ENCODE measurements around the gene AGRN.
"Not testable (repeated sequence)": the region's sequence is repeated elsewhere in the genome, so short reads cannot be mapped to it uniquely, and the experiment has no call there.

AGRN gene

GRCh38 chr1:975896-976683 is 43.8 kb upstream of the AGRN start:
- Histone ChIP-seq H3K9me3 (ENCODE audit: control insufficient read depth in 1 of 2, low read length in 2 of 2) (no peaks in the 10 kb centered on the region), H3K36me3 (ENCODE audit: control insufficient read depth in 1 of 2, insufficient read depth in 2 of 2, low read length in 2 of 2) (no peaks in the 10 kb centered on the region), H3K4me1 (ENCODE audit: control insufficient read depth in 1 of 2, insufficient read depth in 2 of 2, low read length in 2 of 2) (peaks cover 0 to 7% of the 10 kb centered on the region in 2 donors), H3K27ac (ENCODE audit: low read length) (no peak overlapping the region), H3K4me3 (ENCODE audit: low read depth in 1 of 2, low read length in 2 of 2) (peak overlapping the region in 1 of 2 donors; percentile 51), H3K27me3 (ENCODE audit: low read depth, low read length) (no peaks in the 10 kb centered on the region)

- H3K27ac ChIP-seq (ENCODE audit: low read length); H3K4me3 ChIP-seq (ENCODE audit: low read depth in 1 of 2, low read length in 2 of 2); H3K27me3 ChIP-seq (ENCODE audit: low read depth, low read length); H3K4me1 ChIP-seq (ENCODE audit: control insufficient read depth in 1 of 2, insufficient read depth in 2 of 2, low read length in 2 of 2); H3K9me3 ChIP-seq (ENCODE audit: control insufficient read depth in 1 of 2, low read length in 2 of 2); H3K36me3 ChIP-seq (ENCODE audit: control insufficient read depth in 1 of 2, insufficient read depth in 2 of 2, low read length in 2 of 2): not testable (repeated sequence)
Measured at GRCh38 chr1:976791-977190, 43.1 kb upstream of the AGRN start.

GRCh38 chr1:978069-978834 is 41.7 kb upstream of the AGRN start:
- H3K4me1 ChIP-seq (ENCODE audit: control insufficient read depth in 1 of 2, insufficient read depth in 2 of 2, low read length in 2 of 2): peaks cover 0 to 7% of the 10 kb centered on the region in 2 donors
- no peak overlapping the region for H3K4me3 ChIP-seq (ENCODE audit: low read depth in 1 of 2, low read length in 2 of 2)
- no peaks in the 10 kb centered on the region for H3K27me3 ChIP-seq (ENCODE audit: low read depth, low read length)
- H3K9me3 ChIP-seq (ENCODE audit: control insufficient read depth in 1 of 2, low read length in 2 of 2): no peaks in the 10 kb centered on the region
- no peak overlapping the region for H3K27ac ChIP-seq (ENCODE audit: low read length)
- no peaks in the 10 kb centered on the region for H3K36me3 ChIP-seq (ENCODE audit: control insufficient read depth in 1 of 2, insufficient read depth in 2 of 2, low read length in 2 of 2)

- Histone ChIP-seq H3K4me3 (ENCODE audit: low read depth in 1 of 2, low read length in 2 of 2) (no peak overlapping the region), H3K4me1 (ENCODE audit: control insufficient read depth in 1 of 2, insufficient read depth in 2 of 2, low read length in 2 of 2) (peaks cover 0 to 11% of the 10 kb centered on the region in 2 donors), H3K27me3 (ENCODE audit: low read depth, low read length) (no peaks in the 10 kb centered on the region), H3K27ac (ENCODE audit: low read length) (no peak overlapping the region), H3K36me3 (ENCODE audit: control insufficient read depth in 1 of 2, insufficient read depth in 2 of 2, low read length in 2 of 2) (no peaks in the 10 kb centered on the region), H3K9me3 (ENCODE audit: control insufficient read depth in 1 of 2, low read length in 2 of 2) (no peaks in the 10 kb centered on the region)
Measured at GRCh38 chr1:978835-979743, 40.8 kb upstream of the AGRN start.

- Histone ChIP-seq H3K27me3 (ENCODE audit: low read depth, low read length) (no peaks in the 10 kb centered on the region), H3K27ac (ENCODE audit: low read length) (no peak overlapping the region), H3K4me1 (ENCODE audit: control insufficient read depth in 1 of 2, insufficient read depth in 2 of 2, low read length in 2 of 2) (peaks cover 0 to 14% of the 10 kb centered on the region in 2 donors), H3K9me3 (ENCODE audit: control insufficient read depth in 1 of 2, low read length in 2 of 2) (no peaks in the 10 kb centered on the region), H3K36me3 (ENCODE audit: control insufficient read depth in 1 of 2, insufficient read depth in 2 of 2, low read length in 2 of 2) (no peaks in the 10 kb centered on the region), H3K4me3 (ENCODE audit: low read depth in 1 of 2, low read length in 2 of 2) (no peak overlapping the region)
Measured at GRCh38 chr1:979744-980072, 40.2 kb upstream of the AGRN start.

GRCh38 chr1:980137-980571 is 39.8 kb upstream of the AGRN start:
- Histone ChIP-seq H3K4me3 (ENCODE audit: low read depth in 1 of 2, low read length in 2 of 2) (no peak overlapping the region), H3K27me3 (ENCODE audit: low read depth, low read length) (peaks cover under 1% of the 10 kb centered on the region), H3K27ac (ENCODE audit: low read length) (no peak overlapping the region), H3K9me3 (ENCODE audit: control insufficient read depth in 1 of 2, low read length in 2 of 2) (no peaks in the 10 kb centered on the region), H3K36me3 (ENCODE audit: control insufficient read depth in 1 of 2, insufficient read depth in 2 of 2, low read length in 2 of 2) (no peaks in the 10 kb centered on the region), H3K4me1 (ENCODE audit: control insufficient read depth in 1 of 2, insufficient read depth in 2 of 2, low read length in 2 of 2) (peaks cover 0 to 14% of the 10 kb centered on the region in 2 donors)

- no peaks in the 10 kb centered on the region for H3K36me3 ChIP-seq (ENCODE audit: control insufficient read depth in 1 of 2, insufficient read depth in 2 of 2, low read length in 2 of 2)
- H3K9me3 ChIP-seq (ENCODE audit: control insufficient read depth in 1 of 2, low read length in 2 of 2): no peaks in the 10 kb centered on the region
- peaks cover 5% of the 10 kb centered on the region for H3K27me3 ChIP-seq (ENCODE audit: low read depth, low read length)
- H3K27ac ChIP-seq (ENCODE audit: low read length): no peak overlapping the region
- H3K4me3 ChIP-seq (ENCODE audit: low read depth in 1 of 2, low read length in 2 of 2): no peak overlapping the region
- H3K4me1 ChIP-seq (ENCODE audit: control insufficient read depth in 1 of 2, insufficient read depth in 2 of 2, low read length in 2 of 2): peaks cover 0 to 12% of the 10 kb centered on the region in 2 donors
Measured at GRCh38 chr1:980602-981395, 39.1 kb upstream of the AGRN start.

- Histone ChIP-seq H3K9me3 (ENCODE audit: control insufficient read depth in 1 of 2, low read length in 2 of 2) (no peaks in the 10 kb centered on the region), H3K4me3 (ENCODE audit: low read depth in 1 of 2, low read length in 2 of 2) (no peak overlapping the region), H3K27ac (ENCODE audit: low read length) (no peak overlapping the region), H3K27me3 (ENCODE audit: low read depth, low read length) (peaks cover 5% of the 10 kb centered on the region), H3K36me3 (ENCODE audit: control insufficient read depth in 1 of 2, insufficient read depth in 2 of 2, low read length in 2 of 2) (no peaks in the 10 kb centered on the region), H3K4me1 (ENCODE audit: control insufficient read depth in 1 of 2, insufficient read depth in 2 of 2, low read length in 2 of 2) (peaks cover 0 to 6% of the 10 kb centered on the region in 2 donors)
Measured at GRCh38 chr1:981491-981954, 38.4 kb upstream of the AGRN start.

- H3K4me1 ChIP-seq (ENCODE audit: control insufficient read depth in 1 of 2, insufficient read depth in 2 of 2, low read length in 2 of 2): peaks cover 0 to 6% of the 10 kb centered on the region in 2 donors
- no peak within 1 kb of the TSS for H3K27ac ChIP-seq (ENCODE audit: low read length)
- H3K4me3 ChIP-seq (ENCODE audit: low read depth in 1 of 2, low read length in 2 of 2): no peak within 1 kb of the TSS
- no peaks in the 10 kb centered on the region for H3K9me3 ChIP-seq (ENCODE audit: control insufficient read depth in 1 of 2, low read length in 2 of 2)
- H3K36me3 ChIP-seq (ENCODE audit: control insufficient read depth in 1 of 2, insufficient read depth in 2 of 2, low read length in 2 of 2): no peaks in the 10 kb centered on the region
- H3K27me3 ChIP-seq (ENCODE audit: low read depth, low read length): peaks cover 5% of the 10 kb centered on the region
Measured at GRCh38 chr1:981955-982558, 37.9 kb upstream of the AGRN start, which contains the start of gene PERM1. Gene PERM1 (minus strand): TSS chr1:982093. CDS start chr1:981029, 1,064 bp downstream.

GRCh38 chr1:982765-983436 is 37.0 kb upstream of the AGRN start:
- no peaks in the 10 kb centered on the region for H3K36me3 ChIP-seq (ENCODE audit: control insufficient read depth in 1 of 2, insufficient read depth in 2 of 2, low read length in 2 of 2)
- H3K4me3 ChIP-seq (ENCODE audit: low read depth in 1 of 2, low read length in 2 of 2): no peak overlapping the region
- no peak overlapping the region for H3K27ac ChIP-seq (ENCODE audit: low read length)
- H3K27me3 ChIP-seq (ENCODE audit: low read depth, low read length): peaks cover 5% of the 10 kb centered on the region
- no peaks in the 10 kb centered on the region for H3K9me3 ChIP-seq (ENCODE audit: control insufficient read depth in 1 of 2, low read length in 2 of 2)
- H3K4me1 ChIP-seq (ENCODE audit: control insufficient read depth in 1 of 2, insufficient read depth in 2 of 2, low read length in 2 of 2): peaks cover 0 to 6% of the 10 kb centered on the region in 2 donors
